WTC11 (cell line): ENCODE data around the gene RNF10. TPM values are rescaled to one million over a fixed set of nuclear protein-coding genes. Genes with fewer than 3 reads are reported as not detected.
A peak's percentile ranks its signal among the peaks of the same experiment; 100 is the strongest.

Experiments
- ATAC-seq: fragments of 200-7000 bp; cut with Tn5 transposase; 2 replicates; pipeline ENCODE4 v1.10.0; 2021; ENCODE audit warnings: mild to moderate bottlenecking, moderate library complexity
- CTCF ChIA-PET: fragments of 300-600 bp; sonication (Branson Sonifier 250); formaldehyde crosslinking; loops from one replicate; lab custom pipeline; 2021; ENCODE audit warnings: antibody characterized with exemption; lab: Charles Lee
- POLR2A ChIA-PET: fragments of 350-600 bp; sonication (Branson Sonifier 250); formaldehyde crosslinking; loops from one replicate; lab custom pipeline; 2021; ENCODE audit warnings: antibody characterized with exemption; lab: Charles Lee
- DNase-seq: peaks from one replicate; pipeline ENCODE4 v3.0.0; 2021; ENCODE audit warnings: low spot score
- H3K27ac Mint-ChIP-seq: 2 replicates; pipeline ENCODE4 v1.8.0; 2021; ENCODE audit warnings: mixed read lengths
- H3K27me3 Mint-ChIP-seq: 2 replicates; pipeline ENCODE4 v1.8.0; 2021; ENCODE audit warnings: low read depth, mild to moderate bottlenecking, moderate library complexity, mixed read lengths
- H3K36me3 Mint-ChIP-seq: 2 replicates; pipeline ENCODE4 v1.8.0; 2021; ENCODE audit warnings: mixed read lengths
- H3K4me1 Mint-ChIP-seq: 2 replicates; pipeline ENCODE4 v1.8.0; 2022; ENCODE audit warnings: mixed read lengths
- H3K4me3 Mint-ChIP-seq: 2 replicates; pipeline ENCODE4 v1.8.0; 2021; ENCODE audit warnings: mild to moderate bottlenecking, moderate library complexity, mixed read lengths
- H3K9me3 Mint-ChIP-seq: 2 replicates; pipeline ENCODE4 v1.8.0; 2021; ENCODE audit warnings: mixed read lengths
- ATF1 ChIP-seq: sonication (generic); formaldehyde crosslinking; IDR thresholded peaks from 2 replicates; pipeline ENCODE4 v1.8.1; 2023; ENCODE audit warnings: mild to moderate bottlenecking, moderate library complexity, missing genetic modification reagents
- ATF6 ChIP-seq: sonication (generic); formaldehyde crosslinking; IDR thresholded peaks from 2 replicates; pipeline ENCODE4 v1.8.1; 2023; ENCODE audit warnings: mild to moderate bottlenecking, missing genetic modification reagents
- GRHL2 ChIP-seq: fragments of 250-450 bp; sonication (Bioruptor Pico); IDR thresholded peaks from 2 replicates; pipeline ENCODE4 v1.8.0; 2022; ENCODE audit warnings: mild to moderate bottlenecking, moderate library complexity; ENCODE audit not compliant: insufficient replicate concordance, severe bottlenecking
- JUN ChIP-seq: sonication (generic); formaldehyde crosslinking; IDR thresholded peaks from 2 replicates; pipeline ENCODE4 v1.8.0; 2023; ENCODE audit warnings: mild to moderate bottlenecking, missing genetic modification reagents
- KAT7 ChIP-seq: sonication (generic); formaldehyde crosslinking; IDR thresholded peaks from 2 replicates; pipeline ENCODE4 v1.8.1; 2023; ENCODE audit warnings: missing genetic modification reagents, mild to moderate bottlenecking, borderline replicate concordance
- PRRX2 ChIP-seq: fragments of 250-450 bp; sonication (Bioruptor Pico); IDR thresholded peaks from 2 replicates; pipeline ENCODE4 v1.8.0; 2021; ENCODE audit warnings: mild to moderate bottlenecking
- STAT6 ChIP-seq: sonication (generic); formaldehyde crosslinking; conservative IDR thresholded peaks from 2 replicates; pipeline ENCODE4 v1.8.1; 2023; ENCODE audit warnings: mild to moderate bottlenecking, low read depth, missing genetic modification reagents, moderate library complexity
- TEAD4 ChIP-seq: sonication (generic); formaldehyde crosslinking; IDR thresholded peaks from 2 replicates; pipeline ENCODE4 v1.8.0; 2022; ENCODE audit warnings: mild to moderate bottlenecking, missing genetic modification reagents
- ZNF121 ChIP-seq: sonication (generic); formaldehyde crosslinking; IDR thresholded peaks from 2 replicates; pipeline ENCODE4 v1.8.0; 2023; ENCODE audit warnings: missing genetic modification reagents
- ZNF138 ChIP-seq: sonication (generic); formaldehyde crosslinking; conservative IDR thresholded peaks from 2 replicates; pipeline ENCODE4 v1.8.1; 2022; ENCODE audit warnings: mild to moderate bottlenecking, moderate library complexity, missing genetic modification reagents
- ZNF416 ChIP-seq: fragments of 250-450 bp; sonication (Bioruptor Pico); IDR thresholded peaks from 2 replicates; pipeline ENCODE4 v1.9.0; 2021; ENCODE audit warnings: mild to moderate bottlenecking, inconsistent platforms
- total RNA-seq: library from RNA; stranded (reverse); gene quantifications from 3 replicates; pipeline ENCODE4 v1.2.3, GENCODE V29; 2021
- TF ChIP-seq, protein P1 (sequence below): sonication (generic); formaldehyde crosslinking; IDR thresholded peaks from 2 replicates; pipeline ENCODE4 v1.8.0; 2022; ENCODE audit warnings: mild to moderate bottlenecking, missing genetic modification reagents
- TF ChIP-seq, protein P2 (sequence below): sonication (generic); formaldehyde crosslinking; IDR thresholded peaks from 2 replicates; pipeline ENCODE4 v1.8.1; 2022; ENCODE audit warnings: low read depth, missing genetic modification reagents, borderline replicate concordance
- TF ChIP-seq, protein P3 (sequence below): sonication (generic); formaldehyde crosslinking; IDR thresholded peaks from 2 replicates; pipeline ENCODE4 v1.8.1; 2023; ENCODE audit warnings: mild to moderate bottlenecking, missing genetic modification reagents, moderate library complexity
- TF ChIP-seq, protein P4 (sequence below): fragments of 250-450 bp; sonication (Bioruptor Pico); IDR thresholded peaks from 2 replicates; pipeline ENCODE4 v1.9.0; 2021; ENCODE audit warnings: mild to moderate bottlenecking

The RNF10 gene
- total RNA-seq, 1 experiment from 2014 or later = 160 TPM

DNA sequence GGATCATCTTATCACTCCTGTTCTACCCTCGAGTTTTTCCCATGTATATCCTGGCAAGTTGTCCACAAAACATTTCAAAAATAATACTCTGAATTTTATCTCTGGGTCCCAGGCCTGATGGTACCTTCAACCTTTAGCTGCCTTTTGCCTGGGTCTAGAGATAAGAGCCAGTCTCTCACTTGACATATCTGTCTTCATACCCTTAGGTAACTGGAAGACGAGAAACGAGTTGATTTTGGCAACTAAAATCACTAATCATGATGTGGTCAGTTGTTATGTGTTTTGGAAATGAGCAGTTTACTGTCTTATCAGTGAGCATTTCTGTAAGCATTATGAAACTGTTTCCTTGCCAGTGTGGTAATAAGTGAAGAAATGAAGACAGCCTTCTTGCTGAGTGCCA lies 6.3 kb downstream of the RNF10 start:
- Mint-ChIP-seq H3K4me3 (no peak overlapping the region), H3K36me3 (peaks cover 35% of the 10 kb centered on the region)
- CTCF ChIA-PET = no interaction called here

DNA sequence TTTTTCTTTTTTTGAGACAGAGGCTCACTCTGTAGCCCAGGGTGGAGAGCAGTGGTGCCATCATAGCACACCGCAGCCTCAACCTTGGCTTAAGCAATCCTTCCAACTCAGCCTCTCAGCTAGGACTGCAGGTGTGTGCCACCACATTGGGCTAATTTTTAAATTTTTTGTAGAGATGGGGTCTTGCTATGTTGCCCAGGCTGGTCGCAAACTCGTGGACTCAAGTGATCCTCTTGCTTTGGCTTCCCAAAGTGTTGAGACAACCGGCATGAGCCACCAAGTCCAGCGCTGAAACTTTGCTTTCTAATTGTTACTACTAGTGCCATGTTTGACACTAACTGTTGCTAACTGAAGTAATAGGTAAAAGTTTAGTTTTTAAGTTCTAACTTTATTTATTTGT lies 8.0 kb downstream of the RNF10 start:
- ChIA-PET CTCF (no interaction called here), POLR2A (no interaction called here)
- Mint-ChIP-seq H3K27me3 (no peaks in the 10 kb centered on the region), H3K36me3 (peaks cover 25% of the 10 kb centered on the region), H3K4me3 (no peak overlapping the region), H3K27ac (no peak overlapping the region), H3K4me1 (peaks cover 12% of the 10 kb centered on the region), H3K9me3 (no peaks in the 10 kb centered on the region)
- DNase-seq = no peak
- TF ChIP-seq PRRX2 (CRISPR knock-in tag) = no peak
- TF ChIP-seq ZNF121 (CRISPR knock-in tag) = peak; percentile 85
- ATAC-seq = no peak

More for the DNA sequence above, 6.3 kb downstream of the RNF10 start:
- peak overlapping the region; percentile 70; the same call in 1 of the 2 replicates for H3K27ac Mint-ChIP-seq
- TF ChIP-seq, protein P1, sequence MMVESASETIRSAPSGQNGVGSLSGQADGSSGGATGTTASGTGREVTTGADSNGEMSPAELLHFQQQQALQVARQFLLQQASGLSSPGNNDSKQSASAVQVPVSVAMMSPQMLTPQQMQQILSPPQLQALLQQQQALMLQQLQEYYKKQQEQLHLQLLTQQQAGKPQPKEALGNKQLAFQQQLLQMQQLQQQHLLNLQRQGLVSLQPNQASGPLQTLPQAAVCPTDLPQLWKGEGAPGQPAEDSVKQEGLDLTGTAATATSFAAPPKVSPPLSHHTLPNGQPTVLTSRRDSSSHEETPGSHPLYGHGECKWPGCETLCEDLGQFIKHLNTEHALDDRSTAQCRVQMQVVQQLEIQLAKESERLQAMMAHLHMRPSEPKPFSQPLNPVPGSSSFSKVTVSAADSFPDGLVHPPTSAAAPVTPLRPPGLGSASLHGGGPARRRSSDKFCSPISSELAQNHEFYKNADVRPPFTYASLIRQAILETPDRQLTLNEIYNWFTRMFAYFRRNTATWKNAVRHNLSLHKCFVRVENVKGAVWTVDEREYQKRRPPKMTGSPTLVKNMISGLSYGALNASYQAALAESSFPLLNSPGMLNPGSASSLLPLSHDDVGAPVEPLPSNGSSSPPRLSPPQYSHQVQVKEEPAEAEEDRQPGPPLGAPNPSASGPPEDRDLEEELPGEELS (CRISPR knock-in tag) = no peak
- TF ChIP-seq GRHL2 (CRISPR knock-in tag) (no peak), JUN (CRISPR knock-in tag) (no peak), ATF6 (no peak)
- TF ChIP-seq, all 79 proteins: peak for 0
- peaks cover 28% of the 10 kb centered on the region for H3K4me1 Mint-ChIP-seq
- DNase-seq (no peak), ATAC-seq (no peak)
- POLR2A ChIA-PET = no interaction called here
- H3K27me3 Mint-ChIP-seq = no peaks in the 10 kb centered on the region
- H3K9me3 Mint-ChIP-seq = no peaks in the 10 kb centered on the region

DNA sequence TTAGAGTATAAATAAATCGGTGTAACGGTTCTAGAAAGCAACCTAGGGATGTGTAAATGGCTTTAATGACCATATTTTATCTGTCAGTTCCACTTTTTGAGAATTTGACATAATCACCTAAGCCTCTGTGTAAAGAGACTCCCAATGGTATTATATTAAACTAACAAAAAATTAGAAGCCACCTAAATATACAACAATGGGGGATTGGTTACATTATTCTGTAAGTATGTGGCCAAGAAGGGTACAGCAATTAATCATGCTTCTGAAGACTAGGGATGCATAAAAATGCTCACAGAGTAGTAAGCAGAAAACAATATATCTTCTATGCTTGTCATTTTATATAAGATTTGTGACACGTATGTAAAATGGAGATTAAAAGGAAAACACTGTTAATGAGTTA lies 10.5 kb downstream of the RNF10 start:
- ATAC-seq = no peak
- Mint-ChIP-seq H3K36me3 (peaks cover 15% of the 10 kb centered on the region), H3K27ac (no peak overlapping the region), H3K27me3 (no peaks in the 10 kb centered on the region), H3K4me1 (no peaks in the 10 kb centered on the region), H3K9me3 (no peaks in the 10 kb centered on the region), H3K4me3 (no peak overlapping the region)
- no peak for DNase-seq
- TF ChIP-seq ATF1 = no peak
- no peak for TF ChIP-seq STAT6 (CRISPR knock-in tag)
- CTCF ChIA-PET = interaction anchor here (0.7 to 1.2 kb wide), 2 partner anchors 81 to 87 kb away, joined by 3 read pairs; no protein-coding TSS in a partner anchor
- POLR2A ChIA-PET = interaction anchor here (0.7 kb wide), 1 partner anchor 743 kb away, joined by 3 read pairs; no protein-coding TSS in a partner anchor

GRCh38 chr12:120546050-120546386 lies 11.9 kb downstream of the RNF10 start:
- no peak for DNase-seq
- peaks cover 8% of the 10 kb centered on the region for H3K36me3 Mint-ChIP-seq
- H3K9me3 Mint-ChIP-seq = no peaks in the 10 kb centered on the region
- no peaks in the 10 kb centered on the region for H3K27me3 Mint-ChIP-seq
- POLR2A ChIA-PET = no interaction called here
- no peak overlapping the region for H3K4me3 Mint-ChIP-seq
- H3K4me1 Mint-ChIP-seq = no peaks in the 10 kb centered on the region
- CTCF ChIA-PET = interaction anchor here (0.9 kb wide), 1 partner anchor 41 kb away, joined by 3 read pairs; no protein-coding TSS in a partner anchor
- no peak for TF ChIP-seq KAT7 (CRISPR knock-in tag)
- no peak for TF ChIP-seq ZNF138
- TF ChIP-seq, protein P2, sequence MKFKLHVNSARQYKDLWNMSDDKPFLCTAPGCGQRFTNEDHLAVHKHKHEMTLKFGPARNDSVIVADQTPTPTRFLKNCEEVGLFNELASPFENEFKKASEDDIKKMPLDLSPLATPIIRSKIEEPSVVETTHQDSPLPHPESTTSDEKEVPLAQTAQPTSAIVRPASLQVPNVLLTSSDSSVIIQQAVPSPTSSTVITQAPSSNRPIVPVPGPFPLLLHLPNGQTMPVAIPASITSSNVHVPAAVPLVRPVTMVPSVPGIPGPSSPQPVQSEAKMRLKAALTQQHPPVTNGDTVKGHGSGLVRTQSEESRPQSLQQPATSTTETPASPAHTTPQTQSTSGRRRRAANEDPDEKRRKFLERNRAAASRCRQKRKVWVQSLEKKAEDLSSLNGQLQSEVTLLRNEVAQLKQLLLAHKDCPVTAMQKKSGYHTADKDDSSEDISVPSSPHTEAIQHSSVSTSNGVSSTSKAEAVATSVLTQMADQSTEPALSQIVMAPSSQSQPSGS (CRISPR knock-in tag) = no peak
- TF ChIP-seq, protein P3, sequence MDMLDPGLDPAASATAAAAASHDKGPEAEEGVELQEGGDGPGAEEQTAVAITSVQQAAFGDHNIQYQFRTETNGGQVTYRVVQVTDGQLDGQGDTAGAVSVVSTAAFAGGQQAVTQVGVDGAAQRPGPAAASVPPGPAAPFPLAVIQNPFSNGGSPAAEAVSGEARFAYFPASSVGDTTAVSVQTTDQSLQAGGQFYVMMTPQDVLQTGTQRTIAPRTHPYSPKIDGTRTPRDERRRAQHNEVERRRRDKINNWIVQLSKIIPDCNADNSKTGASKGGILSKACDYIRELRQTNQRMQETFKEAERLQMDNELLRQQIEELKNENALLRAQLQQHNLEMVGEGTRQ = no peak
- TF ChIP-seq TEAD4 (CRISPR knock-in tag) = no peak
- TF ChIP-seq, protein P4, sequence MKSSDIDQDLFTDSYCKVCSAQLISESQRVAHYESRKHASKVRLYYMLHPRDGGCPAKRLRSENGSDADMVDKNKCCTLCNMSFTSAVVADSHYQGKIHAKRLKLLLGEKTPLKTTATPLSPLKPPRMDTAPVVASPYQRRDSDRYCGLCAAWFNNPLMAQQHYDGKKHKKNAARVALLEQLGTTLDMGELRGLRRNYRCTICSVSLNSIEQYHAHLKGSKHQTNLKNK (CRISPR knock-in tag) = no peak
- no peak for TF ChIP-seq ZNF416 (CRISPR knock-in tag)
- peak overlapping the region; percentile 71 for H3K27ac Mint-ChIP-seq
- no peak for ATAC-seq
